Smooth muscle cell of the pulmonary artery (primary cell): ENCODE results near the gene CFAP410. TPM values are rescaled to one million over a fixed set of nuclear protein-coding genes. Genes with fewer than 3 reads are reported as not detected.

Experiments used
- total RNA-seq: library from RNA; depleted of rRNA; stranded (reverse); fragments of >200 nt; gene quantifications from 2 replicates; pipeline ENCODE4 v1.2.3, GENCODE V29; 2014

The CFAP410 gene
- total RNA-seq, result 9.1 and 11.8 TPM in 2 replicates

GRCh38 chr21:44338971-44339910 lies at the start of gene CFAP410:
Gene CFAP410, minus strand, starts transcription at chr21:44339390. Its CDS starts 196 bp downstream, at chr21:44339194.

GRCh38 chr21:44353191-44353970 lies 14.2 kb upstream of the CFAP410 start, which contains the start of gene TRPM2:
Gene TRPM2, plus strand, starts transcription at chr21:44353621. Its CDS starts 80 bp downstream, at chr21:44353701.

GRCh38 chr21:44299458-44300261 lies 39.5 kb downstream of the CFAP410 start, which contains the start of gene PFKL:
Gene PFKL, plus strand, starts transcription at chr21:44300053. Its CDS starts 53 bp downstream, at chr21:44300106.

GRCh38 chr21:44285138-44285992 lies 53.8 kb downstream of the CFAP410 start, which contains the start of gene AIRE:
Gene AIRE, plus strand, starts transcription at chr21:44285876. Its CDS starts 131 bp downstream, at chr21:44286007.

Other genes starting within 250 kb of the CFAP410 start
- 6.1 and 27.1 TPM in 2 replicates for gene PWP2, start 232.0 kb downstream of the CFAP410 start, total RNA-seq
- 10.0 and 32.2 TPM in 2 replicates for gene GATD3, start 205.7 kb downstream of the CFAP410 start, total RNA-seq
- gene ICOSLG, start 98.4 kb downstream of the CFAP410 start, total RNA-seq, result 0.17 and 1.5 TPM in 2 replicates
- not detected in 2 replicates for gene DNMT3L, start 77.5 kb downstream of the CFAP410 start, total RNA-seq
- gene AIRE, start 53.5 kb downstream of the CFAP410 start, total RNA-seq, result 0.03 and 0.07 TPM in 2 replicates
- gene PFKL, start 39.3 kb downstream of the CFAP410 start, total RNA-seq, result 354 and 423 TPM in 2 replicates
- under 0.01 TPM in 1 of 2 replicates, not detected in the other for gene TRPM2, start 14.2 kb upstream of the CFAP410 start, total RNA-seq
- 0.26 and 0.65 TPM in 2 replicates for gene LRRC3, start 116.1 kb upstream of the CFAP410 start, total RNA-seq
- not detected in 2 replicates for gene KRTAP10-1, start 200.8 kb upstream of the CFAP410 start, total RNA-seq
- gene KRTAP10-2, start 212.1 kb upstream of the CFAP410 start, total RNA-seq, result not detected in 2 replicates
- gene KRTAP10-3, start 219.4 kb upstream of the CFAP410 start, total RNA-seq, result not detected in 2 replicates
- gene KRTAP10-4, start 234.3 kb upstream of the CFAP410 start, total RNA-seq, result not detected in 2 replicates
- not detected in 2 replicates for gene KRTAP10-5, start 241.2 kb upstream of the CFAP410 start, total RNA-seq